Measurements from ENCODE around the gene EVA1C. TPM values are rescaled to one million over a fixed set of nuclear protein-coding genes. Genes with fewer than 3 reads are reported as not detected.

The EVA1C gene
- total and polyA plus RNA-seq, 9 of the 15 experiments (the other 6 are each of a cell fraction or from before 2014, with no cell fraction given): 0.22 TPM; not detected in 8

- TF ChIP-seq CREB3L1 (IDR thresholded peaks at IDR 0.05; ENCODE audit: borderline replicate concordance, low read depth) (no peak), ZHX1 (conservative IDR thresholded peaks at IDR 0.05; ENCODE audit: low read length) (no peak), ZNF143 (CRISPR knock-in tag; IDR thresholded peaks at IDR 0.05) (no peak), ZNF354B (CRISPR knock-in tag; IDR thresholded peaks at IDR 0.05) (no peak), NFYB (IDR thresholded peaks at IDR 0.05; ENCODE audit: extremely low read depth, insufficient read length) (no peak), PML (IDR thresholded peaks at IDR 0.05; ENCODE audit: low read length) (no peak), ZNF695 (CRISPR knock-in tag; IDR thresholded peaks at IDR 0.05) (no peak)
These were observed 34.5 kb upstream of the EVA1C start (continued) for GRCh38 chr21:32377991-32378390.

- Histone ChIP-seq H3K36me3 (ENCODE audit: control insufficient read depth, insufficient read depth, low read length) (peaks cover 100% of the 10 kb centered on the region), H2AFZ (ENCODE audit: low read depth, low read length) (no peak overlapping the region), H3K9me1 (ENCODE audit: control insufficient read depth, insufficient read depth, low read length) (no peaks in the 10 kb centered on the region), H3K9me3 (replicated peaks; ENCODE audit: control insufficient read depth, insufficient read depth, low read depth, low read length) (no peaks in the 10 kb centered on the region), H4K20me1 (replicated peaks; ENCODE audit: control insufficient read depth, insufficient read depth, low read length) (no peaks in the 10 kb centered on the region; the same call in 1 of the 2 replicates), H3K27ac (ENCODE audit: extremely low read depth, low read depth, low read length) (no peak overlapping the region), H3K27me3 (ENCODE audit: control insufficient read depth in 2 of 2, insufficient read depth in 2 of 2, low read length in 2 of 2) (no peaks in the 10 kb centered on the region), H3K4me3 (no peak overlapping the region), H3K4me1 (replicated peaks in 1 of 2; ENCODE audit: control insufficient read depth in 2 of 2, insufficient read depth in 2 of 2, low read length in 2 of 2) (no peaks in the 10 kb centered on the region), H3K79me2 (ENCODE audit: control insufficient read depth, insufficient read depth, low read length) (peaks cover 22% of the 10 kb centered on the region; the same call in 2 of the 3 replicates), H3K4me2 (ENCODE audit: insufficient read depth, low read length) (no peak overlapping the region), H3K9ac (ENCODE audit: insufficient read depth in 1 of 2, low read depth in 2 of 2, low read length in 2 of 2) (no peak overlapping the region)
- ChIA-PET CTCF (ENCODE audit: low intra/inter-chr PET ratio) (no interaction called here), POLR2A (interaction anchor here (0.9 kb wide), 1 partner anchor 13 kb away, joined by 3 read pairs; no protein-coding TSS in a partner anchor)
- intact Hi-C loops (cut with micrococcal nuclease) (no loop called here), in situ Hi-C loops (cut with MboI) (no loop called here)
- no peak for FAIRE-seq
- TF ChIP-seq RFX5 (IDR thresholded peaks at IDR 0.05; ENCODE audit: low read depth, low read length): no peak
- no peak for TF ChIP-seq FOXP4 (CRISPR knock-in tag; IDR thresholded peaks at IDR 0.05; ENCODE audit: borderline replicate concordance)
- TF ChIP-seq BRCA1 (IDR thresholded peaks at IDR 0.05): no peak
- no peak for TF ChIP-seq BRCA1 (CRISPR knock-in tag; IDR thresholded peaks at IDR 0.05)
- TF ChIP-seq MNT (conservative IDR thresholded peaks at IDR 0.05): no peak
- TF ChIP-seq TCF3 (CRISPR knock-in tag; IDR thresholded peaks at IDR 0.05): no peak
- TF ChIP-seq TAF1 (IDR thresholded peaks at IDR 0.05; ENCODE audit: control insufficient read depth, extremely low read depth, insufficient read depth, low read length, severe bottlenecking): no peak
- BruUV-seq (replicated peaks): no TSS peak
- no peak for ATAC-seq
- 87% methylated on average over 5 of the region's 5 CpGs for WGBS (ENCODE audit: insufficient coverage, low coverage, missing lambda C conversion rate)
- DNase-seq (ENCODE audit: extremely low read depth in 1 of 4, low spot score in 3 of 4): no peak
These were observed 33.5 kb upstream of the EVA1C start for GRCh38 chr21:32378956-32379355.
